ENCODE results near the gene FHL3.
"Not testable (repeated sequence)": the region's sequence is repeated elsewhere in the genome, so short reads cannot be mapped to it uniquely, and the experiment has no call there.

The FHL3 gene

DNA sequence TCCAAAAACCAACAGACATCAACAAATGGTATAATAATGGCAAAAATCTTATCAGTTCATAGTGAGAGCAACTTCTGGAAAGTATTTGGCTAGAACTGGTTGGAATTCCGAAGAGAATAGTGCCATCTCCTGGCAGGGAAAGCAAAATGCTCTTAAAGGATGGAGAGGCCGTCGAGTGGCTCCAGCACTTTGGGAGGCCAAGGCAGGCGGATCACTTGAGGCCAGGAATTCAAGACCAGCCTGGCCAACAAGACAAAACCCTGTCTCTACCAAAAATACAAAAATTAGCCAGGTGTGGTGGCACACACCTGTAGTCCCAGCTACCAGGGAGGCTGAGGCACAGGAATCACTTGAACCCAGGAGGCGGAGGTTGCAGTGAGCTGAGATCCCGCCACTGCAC, 30.2 kb downstream of the FHL3 start:
- DNase-seq, result not testable (repeated sequence)

DNA sequence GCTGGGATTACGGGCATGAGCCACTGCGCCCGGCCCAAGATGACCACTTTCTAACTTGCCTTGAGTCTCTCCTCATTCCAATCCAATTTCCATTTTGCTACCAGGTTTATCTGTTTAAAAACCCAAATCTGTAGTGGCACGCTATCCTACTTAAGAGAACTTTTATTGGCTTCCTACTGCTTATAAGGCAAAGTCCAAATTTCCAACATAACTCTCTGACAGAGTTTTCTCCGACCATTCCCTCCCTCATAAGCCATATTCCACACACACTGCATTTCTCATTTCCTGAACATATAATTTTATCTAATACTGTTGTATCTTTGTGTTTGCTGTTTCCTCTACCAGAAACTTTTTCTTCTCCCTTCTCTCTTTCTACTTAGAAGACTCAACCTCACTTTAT, 30.7 kb downstream of the FHL3 start:
- no peak for DNase-seq

DNA sequence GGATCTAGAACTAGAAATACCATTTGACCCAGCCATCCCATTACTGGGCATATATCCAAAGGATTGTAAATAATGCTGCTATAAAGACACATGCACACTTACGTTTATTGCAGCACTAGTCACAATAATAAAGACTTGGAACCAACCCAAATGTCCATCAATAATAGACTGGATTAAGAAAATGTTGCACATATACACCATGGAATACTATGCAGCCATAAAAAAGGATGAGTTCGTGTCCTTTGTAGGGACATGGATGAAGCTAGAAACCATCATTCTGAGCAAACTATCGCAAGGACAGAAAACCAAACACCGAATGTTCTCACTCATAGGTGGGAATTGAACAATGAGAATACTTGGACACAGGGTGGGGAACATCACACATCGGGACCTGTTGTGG, 31.6 kb downstream of the FHL3 start:
- DNase-seq, result not testable (repeated sequence)

DNA sequence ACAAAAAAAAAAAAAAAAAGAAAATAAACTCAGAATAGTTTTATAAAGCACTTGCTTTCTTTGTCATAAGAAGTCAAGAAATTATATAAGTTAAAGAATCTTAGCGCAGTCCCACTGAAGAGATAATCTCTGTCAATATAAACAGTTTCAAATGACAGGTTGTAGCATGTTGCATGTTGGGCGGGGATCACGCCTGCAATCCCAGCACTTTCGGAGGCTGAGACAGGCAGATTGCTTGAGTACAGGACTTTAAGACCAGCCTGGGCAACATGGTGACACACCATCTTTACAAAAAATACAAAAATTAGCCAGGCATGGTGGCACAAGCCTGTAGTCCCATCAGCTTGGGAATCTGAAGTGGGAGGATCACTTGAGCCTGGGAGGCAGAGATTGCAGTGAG, 40.0 kb downstream of the FHL3 start:
- DNase-seq, result no peak

DNA sequence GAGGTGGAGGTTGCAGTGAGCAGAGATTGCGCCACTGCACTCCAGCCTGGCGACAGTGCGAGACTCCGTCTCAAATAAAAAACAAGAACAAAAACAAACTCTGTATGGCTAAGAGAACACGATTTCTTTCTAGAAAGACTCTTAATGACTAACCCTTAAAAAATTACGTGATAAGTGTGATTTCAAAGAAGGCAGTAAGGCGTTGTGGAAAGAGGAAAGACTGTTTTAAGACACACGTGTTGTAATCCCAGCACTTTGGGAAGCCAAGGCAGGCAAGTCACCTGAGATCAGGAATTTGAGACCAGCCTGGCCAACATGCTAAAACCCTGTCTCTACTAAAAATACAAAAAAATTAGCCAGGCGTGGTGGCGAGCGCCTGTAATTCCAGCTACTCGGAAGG, 41.2 kb downstream of the FHL3 start:
- not testable (repeated sequence) for DNase-seq

DNA sequence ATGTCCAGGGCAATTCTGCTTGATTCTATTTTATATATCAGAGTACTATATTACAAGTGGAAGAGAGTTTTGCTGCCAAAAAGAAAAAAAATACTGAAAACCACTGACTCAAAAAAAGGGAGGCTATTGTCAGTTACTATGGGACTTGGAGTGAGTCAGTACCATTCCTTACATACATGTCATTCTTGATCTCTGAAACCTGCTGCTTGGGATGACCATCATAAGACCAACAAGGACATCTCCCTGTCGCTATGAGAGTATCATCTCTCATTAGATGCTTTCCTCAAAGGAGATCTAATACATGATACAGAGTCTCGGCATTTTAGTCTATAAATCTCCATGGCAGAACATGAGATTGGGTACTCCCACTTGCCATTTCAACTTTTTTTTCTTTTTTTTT, 46.6 kb downstream of the FHL3 start:
- no peak for DNase-seq

DNA sequence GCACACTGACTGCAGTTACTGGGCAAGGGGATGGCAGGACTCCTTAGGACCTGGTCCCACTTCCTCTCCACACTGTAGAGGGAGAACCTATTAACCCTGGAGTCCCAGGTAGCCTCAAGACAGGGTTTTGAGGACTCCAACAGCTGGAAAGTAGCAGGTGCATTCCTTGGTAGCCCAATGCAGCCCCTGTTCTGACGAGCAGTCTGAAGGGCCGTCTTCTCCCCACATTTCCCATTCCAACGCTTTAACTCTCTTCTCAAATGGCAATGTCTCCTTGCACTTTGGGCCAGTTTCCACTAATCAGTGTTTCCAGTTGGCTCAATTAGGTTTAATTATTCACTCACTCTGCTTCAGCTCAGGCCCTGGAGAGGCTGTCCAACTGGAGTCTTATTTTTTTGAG, 49.6 kb downstream of the FHL3 start:
- no peak for DNase-seq

DNA sequence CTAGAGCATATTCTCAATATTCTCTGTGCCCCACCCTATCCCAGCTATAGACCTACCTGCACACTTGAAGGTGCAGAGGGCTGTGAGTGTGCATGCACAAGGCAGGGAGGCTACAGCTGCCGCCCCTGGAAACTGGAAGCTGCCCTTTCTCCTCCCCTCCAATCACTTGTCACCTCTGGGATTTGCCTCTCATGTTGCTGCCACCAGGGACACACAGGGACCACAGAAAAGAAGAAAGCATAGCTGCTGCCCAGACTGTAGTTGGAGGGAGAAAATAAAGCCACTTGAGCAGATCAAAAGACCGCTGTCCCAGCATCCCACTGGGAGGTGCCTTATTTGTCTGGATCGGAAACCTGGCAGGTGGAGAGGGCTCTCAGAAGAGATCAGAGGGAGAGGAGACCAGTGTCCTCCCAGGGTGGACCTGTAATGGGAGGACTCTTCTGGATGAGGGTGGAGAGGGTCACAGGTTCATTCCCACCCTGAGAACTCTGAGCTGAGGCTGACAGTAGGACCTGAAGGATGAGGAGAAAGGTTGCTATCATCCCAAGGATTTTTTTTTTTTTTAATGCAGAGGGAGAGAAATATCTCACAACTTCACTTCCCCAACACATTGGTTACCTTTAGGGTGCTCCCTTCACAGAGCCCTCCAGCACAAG, 50.9 kb downstream of the FHL3 start:
- no peak for DNase-seq

DNA sequence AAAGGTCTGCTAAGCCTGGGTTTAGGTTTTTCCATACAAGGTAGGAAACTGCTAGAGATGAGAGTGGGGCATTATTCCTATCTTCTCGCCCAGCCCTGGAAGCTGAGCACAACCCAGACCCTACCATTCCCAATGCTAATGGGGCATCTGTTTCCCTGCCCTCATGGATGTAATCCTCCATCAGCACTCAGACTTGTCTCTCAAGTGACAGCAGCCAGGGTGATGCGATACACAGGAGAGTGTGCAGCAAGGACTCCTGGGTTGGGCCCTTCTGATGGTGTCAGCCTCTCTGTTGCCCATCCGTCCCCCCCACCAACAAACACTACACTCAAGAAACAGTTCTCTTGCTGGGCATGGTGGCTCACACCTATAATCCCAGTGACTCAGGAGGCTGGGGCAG, 52.6 kb downstream of the FHL3 start:
- no peak for DNase-seq

DNA sequence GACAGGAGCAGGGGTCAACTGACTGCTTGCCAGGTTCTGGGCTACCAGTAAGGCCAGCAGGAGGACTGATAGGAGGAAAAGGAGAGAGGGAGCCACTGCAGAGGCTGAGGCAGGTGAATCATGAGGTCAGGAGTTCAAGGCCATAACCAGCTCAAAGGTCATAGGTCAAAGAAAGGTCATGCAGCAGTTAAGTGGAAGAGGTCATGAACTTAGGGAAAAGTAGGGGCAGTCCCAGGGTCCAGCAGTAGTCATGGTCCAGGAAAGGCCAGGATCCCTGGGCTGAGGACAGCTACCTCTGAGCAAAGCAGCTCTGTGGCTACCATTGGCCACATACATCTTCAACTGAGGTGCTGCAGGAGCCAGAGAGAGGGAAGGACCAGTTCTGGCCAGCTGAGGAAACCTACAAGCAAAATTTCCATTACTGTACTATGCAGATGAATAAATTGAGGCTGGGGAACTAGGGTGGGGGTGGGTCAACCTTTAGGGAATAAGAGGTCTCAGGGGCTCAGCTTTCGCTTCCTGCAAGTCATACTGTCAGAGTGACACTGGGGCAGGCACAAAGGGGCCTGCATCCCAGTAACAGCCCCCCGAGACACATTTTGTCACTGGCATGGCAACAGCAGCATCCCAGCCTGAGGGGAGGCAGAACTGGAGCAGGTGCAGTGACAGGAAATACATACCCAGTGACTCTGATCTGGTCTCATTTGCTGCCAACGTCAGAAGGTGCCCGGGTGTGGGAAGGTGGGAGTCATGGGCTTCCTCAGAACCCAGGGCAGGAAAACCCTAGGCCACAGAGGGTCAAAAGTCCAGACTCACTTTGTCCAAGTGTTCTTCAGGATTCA, 53.3 kb downstream of the FHL3 start:
- DNase-seq, result no peak

DNA sequence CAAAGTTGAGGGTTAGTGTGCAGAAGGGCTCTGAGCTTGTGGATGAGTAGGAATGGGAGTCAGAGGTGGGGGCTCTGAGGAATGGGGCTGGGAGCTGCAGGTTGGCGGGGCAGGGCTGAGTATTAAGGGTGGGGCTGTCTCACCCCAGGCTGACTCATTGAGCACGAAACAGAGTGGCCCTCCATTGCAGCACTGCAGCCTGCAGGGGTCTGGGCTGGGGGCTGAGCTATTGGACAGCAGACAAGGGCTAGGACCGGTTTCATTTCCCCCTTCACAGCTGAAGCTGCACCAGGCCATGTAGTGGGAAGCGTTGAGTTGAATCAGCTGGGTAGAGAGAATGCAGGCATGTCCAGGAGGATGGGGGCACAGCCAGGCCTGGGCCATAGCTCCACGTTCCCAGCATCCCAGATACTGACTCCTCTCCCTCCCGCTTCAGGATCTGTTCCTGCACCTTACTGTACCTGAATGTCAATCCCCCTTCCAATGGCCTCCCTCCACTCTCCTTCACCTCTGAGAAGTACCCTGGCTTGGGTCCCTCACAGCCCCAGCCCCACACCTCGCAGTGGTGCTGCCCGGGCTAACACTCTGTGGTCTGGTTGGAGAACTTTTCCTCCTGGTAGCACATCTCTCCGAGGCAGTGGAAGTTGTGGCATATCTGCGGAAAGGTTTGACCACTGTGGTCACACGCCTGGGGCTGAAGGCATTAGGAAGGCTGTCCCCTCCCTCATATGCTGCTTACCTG, 54.1 kb downstream of the FHL3 start:
- DNase-seq, result no peak

DNA sequence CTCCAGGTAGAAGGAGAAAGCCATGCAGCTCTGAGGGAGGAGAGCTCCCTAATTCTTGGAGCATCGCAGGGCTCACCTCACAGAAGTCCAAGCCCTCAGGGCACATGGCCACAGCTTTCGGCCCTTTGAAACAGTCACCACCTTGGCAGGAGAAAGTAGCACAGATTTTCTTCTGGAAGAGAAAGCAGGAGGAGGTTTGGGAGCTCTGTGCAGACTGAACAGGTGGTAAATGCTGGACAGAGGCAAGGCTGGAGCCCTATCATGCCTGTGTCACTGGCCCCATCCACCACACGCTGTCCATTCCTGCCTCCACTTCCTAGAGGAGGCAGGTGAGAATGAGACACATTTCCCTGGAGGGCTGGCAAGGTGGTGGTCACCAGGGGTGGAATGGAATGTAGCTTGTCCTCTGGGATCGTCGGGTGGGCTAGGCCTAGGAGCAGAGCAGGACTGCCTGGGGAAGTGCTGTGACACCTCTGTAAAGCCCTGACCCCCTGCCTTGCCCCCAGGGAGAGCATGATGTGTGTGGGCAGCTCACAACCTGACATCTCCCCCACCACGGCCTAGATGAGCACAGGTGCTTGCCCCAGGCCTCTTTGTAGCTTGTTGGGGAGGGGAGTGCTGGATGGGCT, 55.7 kb downstream of the FHL3 start:
- DNase-seq, result no peak

DNA sequence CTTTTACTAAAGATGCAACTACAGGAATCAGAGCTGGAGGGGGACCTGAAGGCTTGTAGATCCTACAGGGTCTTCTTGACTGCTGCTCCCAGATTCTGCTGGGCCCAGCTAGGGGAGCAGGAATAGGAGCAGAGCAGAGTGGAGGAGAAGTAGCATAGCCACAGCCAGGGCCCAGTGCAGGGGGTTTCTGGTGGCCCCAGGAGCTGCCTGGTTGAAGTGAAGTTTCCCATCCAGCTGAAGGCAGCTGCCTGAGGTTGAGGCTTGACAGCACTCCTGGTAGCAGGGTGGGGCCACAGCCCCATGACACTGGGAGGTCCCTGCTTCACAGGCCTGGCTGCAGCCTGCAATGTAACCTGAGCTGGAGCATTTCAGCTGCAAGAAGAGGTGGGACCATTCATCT, 56.5 kb downstream of the FHL3 start:
- DNase-seq, result no peak

DNA sequence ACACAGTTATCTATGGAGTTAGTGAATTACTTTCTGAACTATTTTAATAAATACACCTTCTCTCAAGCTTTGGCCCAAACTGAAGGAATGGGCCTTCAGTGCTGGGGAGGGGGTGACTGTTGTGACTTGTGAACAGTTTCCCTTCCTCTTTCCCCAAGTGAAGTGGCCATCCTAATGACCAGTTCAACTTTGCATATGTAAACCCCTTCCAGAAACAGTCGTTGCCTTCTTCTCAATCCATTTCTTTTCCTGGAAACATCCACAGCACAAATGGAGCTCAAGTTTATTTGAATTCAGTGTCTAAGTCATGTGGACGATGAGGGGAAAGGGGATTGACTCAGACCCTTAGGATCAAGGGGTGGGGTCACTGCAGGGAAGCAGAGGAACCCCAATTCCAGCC, 57.1 kb downstream of the FHL3 start:
- no peak for DNase-seq

DNA sequence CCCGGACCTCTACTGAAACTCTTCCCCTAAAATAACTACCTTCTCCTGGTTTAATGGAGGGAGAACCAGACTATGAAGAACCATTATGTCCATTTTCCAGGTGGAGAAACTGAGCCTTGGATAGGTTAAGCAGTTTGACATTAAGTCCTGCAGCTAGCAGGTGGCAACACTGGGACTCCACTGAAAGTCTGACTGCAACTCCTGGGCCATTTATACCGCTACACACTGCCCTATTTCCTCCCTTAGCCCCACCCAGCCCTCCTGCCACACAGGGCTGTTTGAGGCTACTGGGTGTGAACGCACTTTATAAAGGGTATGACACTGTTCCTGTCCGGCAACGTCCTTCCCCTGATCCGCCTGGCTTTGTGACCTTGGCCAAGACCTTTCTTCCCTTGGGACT, 58.0 kb downstream of the FHL3 start:
- no peak for DNase-seq
